ENCODE measurements around the gene ARHGAP29.
"Not testable (repeated sequence)": the region's sequence is repeated elsewhere in the genome, so short reads cannot be mapped to it uniquely, and the experiment has no call there.

DNA sequence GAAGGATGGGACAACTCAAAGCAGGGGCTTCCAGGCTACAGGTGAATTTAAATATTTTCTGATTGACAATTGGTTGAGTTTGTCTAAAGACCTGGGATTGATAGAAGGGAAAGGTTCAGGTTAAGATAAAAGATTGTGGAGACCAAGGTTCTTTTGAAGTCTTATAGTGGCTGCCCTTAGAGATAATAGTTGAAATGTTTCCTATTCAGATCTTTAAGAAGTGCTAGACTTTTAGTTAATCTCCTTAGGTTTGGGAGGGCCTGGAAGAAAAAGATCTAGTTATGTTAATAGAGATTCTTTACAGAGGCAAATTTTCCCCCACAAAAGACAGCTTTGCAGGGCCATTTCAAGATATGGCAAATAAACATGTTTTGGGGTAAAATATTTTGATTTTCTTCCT, 88.2 kb downstream of the ARHGAP29 start:
- TF ChIP-seq, protein P1, sequence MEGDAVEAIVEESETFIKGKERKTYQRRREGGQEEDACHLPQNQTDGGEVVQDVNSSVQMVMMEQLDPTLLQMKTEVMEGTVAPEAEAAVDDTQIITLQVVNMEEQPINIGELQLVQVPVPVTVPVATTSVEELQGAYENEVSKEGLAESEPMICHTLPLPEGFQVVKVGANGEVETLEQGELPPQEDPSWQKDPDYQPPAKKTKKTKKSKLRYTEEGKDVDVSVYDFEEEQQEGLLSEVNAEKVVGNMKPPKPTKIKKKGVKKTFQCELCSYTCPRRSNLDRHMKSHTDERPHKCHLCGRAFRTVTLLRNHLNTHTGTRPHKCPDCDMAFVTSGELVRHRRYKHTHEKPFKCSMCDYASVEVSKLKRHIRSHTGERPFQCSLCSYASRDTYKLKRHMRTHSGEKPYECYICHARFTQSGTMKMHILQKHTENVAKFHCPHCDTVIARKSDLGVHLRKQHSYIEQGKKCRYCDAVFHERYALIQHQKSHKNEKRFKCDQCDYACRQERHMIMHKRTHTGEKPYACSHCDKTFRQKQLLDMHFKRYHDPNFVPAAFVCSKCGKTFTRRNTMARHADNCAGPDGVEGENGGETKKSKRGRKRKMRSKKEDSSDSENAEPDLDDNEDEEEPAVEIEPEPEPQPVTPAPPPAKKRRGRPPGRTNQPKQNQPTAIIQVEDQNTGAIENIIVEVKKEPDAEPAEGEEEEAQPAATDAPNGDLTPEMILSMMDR (conservative IDR thresholded peaks at IDR 0.05; ENCODE audit: low read length), result not testable (repeated sequence)
- not testable (repeated sequence) for TF ChIP-seq EZH2phosphoT487 (IDR thresholded peaks at IDR 0.05; ENCODE audit: borderline replicate concordance)

All from Loucy (cell line).